A673 (cell line): ENCODE results near the gene PGAP6.

Source experiments
- CTCF ChIP-seq: fragments of 300-800, 200-600 bp; sonication (generic); conservative IDR thresholded peaks from 2 replicates; pipeline ENCODE4 v1.5.1; 2017; ENCODE audit warnings: low read depth, mild to moderate bottlenecking, antibody characterized with exemption, low read length, moderate library complexity, mixed read lengths
- EZH2 ChIP-seq: fragments of 200-600 bp; sonication (generic); IDR thresholded peaks from 2 replicates; pipeline ENCODE4 v1.6.1; 2017; ENCODE audit warnings: borderline replicate concordance, low read depth, mild to moderate bottlenecking, mixed read lengths, antibody characterized with exemption, low read length; ENCODE audit not compliant: poor library complexity, severe bottlenecking

GRCh38 chr16:372302-372983 lies 9.3 kb downstream of the PGAP6 start:
- TF ChIP-seq CTCF: no peak
- no peak for TF ChIP-seq EZH2
